K562 (cell line): ENCODE data around the gene SEC61A2. TPM values are rescaled to one million over a fixed set of nuclear protein-coding genes. Genes with fewer than 3 reads are reported as not detected.
A peak's percentile ranks its signal among the peaks of the same experiment; 100 is the strongest.

Experiments
- CREB1 ChIP-seq, 2 experiments: sonication (generic) in 1 of 2; formaldehyde crosslinking in 1 of 2; IDR thresholded peaks; 2 replicates each; pipeline versions ENCODE4 v1.6.1 to v1.8.0; 2012 to 2022; ENCODE audit warnings: inconsistent platforms in 1 of 2, mild to moderate bottlenecking in 1 of 2, missing genetic modification reagents in 1 of 2, moderate library complexity in 1 of 2
- GATAD2B ChIP-seq: fragments of 450-650 bp; IDR thresholded peaks from 2 replicates; pipeline ENCODE4 v1.6.1; 2017; ENCODE audit warnings: mild to moderate bottlenecking, borderline replicate concordance
- RFX1 ChIP-seq: fragments of 450-650 bp; IDR thresholded peaks from 2 replicates; pipeline ENCODE4 v1.6.1; 2016; ENCODE audit warnings: mild to moderate bottlenecking, moderate library complexity
- TAF7 ChIP-seq: fragments of 450-650 bp; IDR thresholded peaks from 2 replicates; pipeline ENCODE4 v1.6.1; 2016; ENCODE audit warnings: missing genetic modification characterization, missing compliant biosample characterization
- ZBTB7A ChIP-seq: IDR thresholded peaks from 2 replicates; pipeline ENCODE4 v1.6.1; 2011; ENCODE audit warnings: low read depth, mild to moderate bottlenecking, low read length, moderate library complexity, borderline replicate concordance; ENCODE audit not compliant: control insufficient read depth
- ZNF121 ChIP-seq: sonication (generic); formaldehyde crosslinking; conservative IDR thresholded peaks from 2 replicates; pipeline ENCODE4 v1.8.0; 2022; ENCODE audit warnings: missing genetic modification reagents
- ZZZ3 ChIP-seq: fragments of 450-650 bp; IDR thresholded peaks from 2 replicates; pipeline ENCODE4 v1.6.1; 2016; ENCODE audit warnings: antibody characterized with exemption, mild to moderate bottlenecking, moderate library complexity
- polyA plus RNA-seq, 8 experiments: library from polyadenylated mRNA; depleted of rRNA in 4 of 8; stranded (reverse) in 5 of 8; unstranded in 3 of 8; fragments of >200 nt; fragmentation: Nextera tagmentation in 2 of 8; fragmentation: Illumina TruSeq in 1 of 8; extraction: Ambion mirVana in 2 of 8; extraction: Trizol in 1 of 8; gene quantifications; 2 replicates each; pipeline versions ENCODE4 v1.2.1 to v1.2.3, GENCODE V29; 2011 to 2014; ENCODE audit warnings: inconsistent platforms in 1 of 8, missing spikeins in 1 of 8
- total RNA-seq, 7 experiments: library from RNA; depleted of rRNA in 6 of 7; stranded (reverse); fragments of >200 nt in 6 of 7; fragmentation: Illumina TruSeq in 2 of 7; extraction: Trizol in 2 of 7; gene quantifications; 2 replicates each; pipeline versions ENCODE4 v1.2.1 to v1.2.3, GENCODE V29; 2011 to 2021; ENCODE audit warnings: low replicate concordance in 1 of 7
- TF ChIP-seq, protein P1 (sequence below): sonication (generic); formaldehyde crosslinking; IDR thresholded peaks from 2 replicates; pipeline ENCODE4 v1.8.0; 2022; ENCODE audit warnings: missing genetic modification reagents, mild to moderate bottlenecking, borderline replicate concordance
- TF ChIP-seq, protein P2 (sequence below): fragments of 450-650 bp; IDR thresholded peaks from 2 replicates; pipeline ENCODE4 v1.6.1; 2016; ENCODE audit warnings: antibody characterized with exemption
- TF ChIP-seq, protein P3 (sequence below): fragments of 200-800 bp; sonication (Bioruptor generic); IDR thresholded peaks from 2 replicates; pipeline ENCODE4 v1.6.1; 2017; ENCODE audit warnings: missing genetic modification characterization, missing compliant biosample characterization
- TF ChIP-seq, protein P4 (sequence below): sonication (generic); formaldehyde crosslinking; IDR thresholded peaks from 2 replicates; pipeline ENCODE4 v1.5.0; 2020; ENCODE audit warnings: missing genetic modification reagents
- TF ChIP-seq, protein P5 (sequence below): fragments of 450-650 bp; formaldehyde crosslinking; IDR thresholded peaks from 2 replicates; pipeline ENCODE4 v1.4.0; 2022; ENCODE audit warnings: missing genetic modification characterization
- TF ChIP-seq, protein P6 (sequence below): fragments of 200-800 bp; sonication (Bioruptor generic); IDR thresholded peaks from 2 replicates; pipeline ENCODE4 v1.6.1; 2017; ENCODE audit warnings: missing genetic modification characterization, missing compliant biosample characterization
- TF ChIP-seq, protein P7 (sequence below): fragments of 250-450 bp; sonication (Bioruptor Pico); IDR thresholded peaks from 2 replicates; pipeline ENCODE4 v1.4.0; 2020; ENCODE audit warnings: mild to moderate bottlenecking

Gene SEC61A2
- total and polyA plus RNA-seq, 9 of the 15 experiments (the other 6 are each of a cell fraction or from before 2014, with no cell fraction given), result 1.2 to 9.7 (median 3.9) TPM

DNA sequence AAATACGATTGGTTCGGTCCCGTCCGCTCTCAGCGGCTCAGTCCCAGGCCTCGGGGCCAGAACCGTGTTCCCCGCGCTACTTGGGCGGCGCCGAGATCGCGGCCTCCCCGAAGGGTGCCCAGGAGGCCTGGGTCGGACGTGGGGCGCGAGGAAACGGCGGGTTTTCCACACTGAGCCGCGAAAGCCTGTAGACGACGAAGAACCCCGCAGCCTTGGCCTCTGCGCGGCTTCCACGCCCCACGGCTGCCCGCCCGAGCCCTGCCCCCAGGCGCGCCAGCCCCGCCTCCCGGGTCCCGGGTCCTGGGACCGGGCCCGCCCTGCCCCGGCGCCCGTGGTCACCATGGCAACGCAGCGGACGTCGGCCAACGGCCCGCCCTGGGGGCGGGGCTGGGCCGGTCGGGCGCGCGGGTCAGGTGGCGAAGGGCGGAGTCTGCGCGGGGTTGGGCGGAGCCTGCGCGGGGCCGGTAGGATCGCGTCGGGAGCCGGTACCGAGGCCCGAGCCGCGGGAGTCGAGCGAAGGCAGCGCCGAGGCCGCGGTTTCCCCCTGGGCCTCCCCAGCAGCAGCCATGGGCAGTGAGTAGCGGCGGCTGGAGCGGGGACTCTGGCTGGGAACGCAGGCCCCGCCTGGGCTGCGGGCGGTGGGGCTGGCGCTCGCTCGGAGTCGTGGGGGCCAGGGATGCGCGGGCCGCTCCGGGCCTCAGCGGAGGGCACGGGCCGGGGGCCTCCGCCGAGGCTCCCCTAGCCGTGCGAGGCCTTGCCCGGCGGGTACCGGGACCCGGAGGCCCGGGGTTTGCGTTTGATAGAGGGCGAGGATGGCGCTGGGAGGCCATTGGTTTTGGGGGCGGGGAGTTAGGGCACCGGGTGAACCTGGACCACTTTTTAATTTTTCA, at the start of gene SEC61A2 (continued):
- TF ChIP-seq, protein P1, sequence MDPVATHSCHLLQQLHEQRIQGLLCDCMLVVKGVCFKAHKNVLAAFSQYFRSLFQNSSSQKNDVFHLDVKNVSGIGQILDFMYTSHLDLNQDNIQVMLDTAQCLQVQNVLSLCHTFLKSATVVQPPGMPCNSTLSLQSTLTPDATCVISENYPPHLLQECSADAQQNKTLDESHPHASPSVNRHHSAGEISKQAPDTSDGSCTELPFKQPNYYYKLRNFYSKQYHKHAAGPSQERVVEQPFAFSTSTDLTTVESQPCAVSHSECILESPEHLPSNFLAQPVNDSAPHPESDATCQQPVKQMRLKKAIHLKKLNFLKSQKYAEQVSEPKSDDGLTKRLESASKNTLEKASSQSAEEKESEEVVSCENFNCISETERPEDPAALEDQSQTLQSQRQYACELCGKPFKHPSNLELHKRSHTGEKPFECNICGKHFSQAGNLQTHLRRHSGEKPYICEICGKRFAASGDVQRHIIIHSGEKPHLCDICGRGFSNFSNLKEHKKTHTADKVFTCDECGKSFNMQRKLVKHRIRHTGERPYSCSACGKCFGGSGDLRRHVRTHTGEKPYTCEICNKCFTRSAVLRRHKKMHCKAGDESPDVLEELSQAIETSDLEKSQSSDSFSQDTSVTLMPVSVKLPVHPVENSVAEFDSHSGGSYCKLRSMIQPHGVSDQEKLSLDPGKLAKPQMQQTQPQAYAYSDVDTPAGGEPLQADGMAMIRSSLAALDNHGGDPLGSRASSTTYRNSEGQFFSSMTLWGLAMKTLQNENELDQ (CRISPR knock-in tag), result no peak
- TF ChIP-seq GATAD2B (peak; percentile 90), CREB1 (IDR thresholded peaks at IDR 0.05) (peak; percentile 14; the same call in 1 of the 2 replicates), CREB1 (CRISPR knock-in tag; IDR thresholded peaks at IDR 0.05) (peak; percentile 42; the same call in 1 of the 2 replicates), TAF7 (tag) (0 out of 2 replicates have a peak, but pooled peaks have one; percentile 40), ZBTB7A (no peak), ZZZ3 (no peak), RFX1 (peak; percentile 78), ZNF121 (no peak; the same call in 1 of the 2 replicates)
- TF ChIP-seq, protein P2, sequence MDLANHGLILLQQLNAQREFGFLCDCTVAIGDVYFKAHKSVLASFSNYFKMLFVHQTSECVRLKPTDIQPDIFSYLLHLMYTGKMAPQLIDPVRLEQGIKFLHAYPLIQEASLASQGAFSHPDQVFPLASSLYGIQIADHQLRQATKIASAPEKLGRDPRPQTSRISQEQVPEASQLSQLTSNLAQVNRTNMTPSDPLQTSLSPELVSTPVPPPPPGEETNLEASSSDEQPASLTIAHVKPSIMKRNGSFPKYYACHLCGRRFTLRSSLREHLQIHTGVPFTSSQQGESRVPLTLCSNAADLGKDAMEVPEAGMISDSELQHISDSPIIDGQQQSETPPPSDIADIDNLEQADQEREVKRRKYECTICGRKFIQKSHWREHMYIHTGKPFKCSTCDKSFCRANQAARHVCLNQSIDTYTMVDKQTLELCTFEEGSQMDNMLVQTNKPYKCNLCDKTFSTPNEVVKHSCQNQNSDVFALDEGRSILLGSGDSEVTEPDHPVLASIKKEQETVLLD, result no peak
- TF ChIP-seq, protein P3, sequence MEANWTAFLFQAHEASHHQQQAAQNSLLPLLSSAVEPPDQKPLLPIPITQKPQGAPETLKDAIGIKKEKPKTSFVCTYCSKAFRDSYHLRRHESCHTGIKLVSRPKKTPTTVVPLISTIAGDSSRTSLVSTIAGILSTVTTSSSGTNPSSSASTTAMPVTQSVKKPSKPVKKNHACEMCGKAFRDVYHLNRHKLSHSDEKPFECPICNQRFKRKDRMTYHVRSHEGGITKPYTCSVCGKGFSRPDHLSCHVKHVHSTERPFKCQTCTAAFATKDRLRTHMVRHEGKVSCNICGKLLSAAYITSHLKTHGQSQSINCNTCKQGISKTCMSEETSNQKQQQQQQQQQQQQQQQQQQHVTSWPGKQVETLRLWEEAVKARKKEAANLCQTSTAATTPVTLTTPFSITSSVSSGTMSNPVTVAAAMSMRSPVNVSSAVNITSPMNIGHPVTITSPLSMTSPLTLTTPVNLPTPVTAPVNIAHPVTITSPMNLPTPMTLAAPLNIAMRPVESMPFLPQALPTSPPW, result peak; percentile 82
- TF ChIP-seq, protein P4, sequence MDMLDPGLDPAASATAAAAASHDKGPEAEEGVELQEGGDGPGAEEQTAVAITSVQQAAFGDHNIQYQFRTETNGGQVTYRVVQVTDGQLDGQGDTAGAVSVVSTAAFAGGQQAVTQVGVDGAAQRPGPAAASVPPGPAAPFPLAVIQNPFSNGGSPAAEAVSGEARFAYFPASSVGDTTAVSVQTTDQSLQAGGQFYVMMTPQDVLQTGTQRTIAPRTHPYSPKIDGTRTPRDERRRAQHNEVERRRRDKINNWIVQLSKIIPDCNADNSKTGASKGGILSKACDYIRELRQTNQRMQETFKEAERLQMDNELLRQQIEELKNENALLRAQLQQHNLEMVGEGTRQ (CRISPR knock-in tag), result peak; percentile 52
- TF ChIP-seq, protein P5, sequence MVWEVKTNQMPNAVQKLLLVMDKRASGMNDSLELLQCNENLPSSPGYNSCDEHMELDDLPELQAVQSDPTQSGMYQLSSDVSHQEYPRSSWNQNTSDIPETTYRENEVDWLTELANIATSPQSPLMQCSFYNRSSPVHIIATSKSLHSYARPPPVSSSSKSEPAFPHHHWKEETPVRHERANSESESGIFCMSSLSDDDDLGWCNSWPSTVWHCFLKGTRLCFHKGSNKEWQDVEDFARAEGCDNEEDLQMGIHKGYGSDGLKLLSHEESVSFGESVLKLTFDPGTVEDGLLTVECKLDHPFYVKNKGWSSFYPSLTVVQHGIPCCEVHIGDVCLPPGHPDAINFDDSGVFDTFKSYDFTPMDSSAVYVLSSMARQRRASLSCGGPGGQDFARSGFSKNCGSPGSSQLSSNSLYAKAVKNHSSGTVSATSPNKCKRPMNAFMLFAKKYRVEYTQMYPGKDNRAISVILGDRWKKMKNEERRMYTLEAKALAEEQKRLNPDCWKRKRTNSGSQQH (CRISPR knock-in tag), result no peak
- TF ChIP-seq, protein P6, sequence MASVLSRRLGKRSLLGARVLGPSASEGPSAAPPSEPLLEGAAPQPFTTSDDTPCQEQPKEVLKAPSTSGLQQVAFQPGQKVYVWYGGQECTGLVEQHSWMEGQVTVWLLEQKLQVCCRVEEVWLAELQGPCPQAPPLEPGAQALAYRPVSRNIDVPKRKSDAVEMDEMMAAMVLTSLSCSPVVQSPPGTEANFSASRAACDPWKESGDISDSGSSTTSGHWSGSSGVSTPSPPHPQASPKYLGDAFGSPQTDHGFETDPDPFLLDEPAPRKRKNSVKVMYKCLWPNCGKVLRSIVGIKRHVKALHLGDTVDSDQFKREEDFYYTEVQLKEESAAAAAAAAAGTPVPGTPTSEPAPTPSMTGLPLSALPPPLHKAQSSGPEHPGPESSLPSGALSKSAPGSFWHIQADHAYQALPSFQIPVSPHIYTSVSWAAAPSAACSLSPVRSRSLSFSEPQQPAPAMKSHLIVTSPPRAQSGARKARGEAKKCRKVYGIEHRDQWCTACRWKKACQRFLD, result 0 out of 2 replicates have a peak, but pooled peaks have one; percentile 28
- TF ChIP-seq, protein P7, sequence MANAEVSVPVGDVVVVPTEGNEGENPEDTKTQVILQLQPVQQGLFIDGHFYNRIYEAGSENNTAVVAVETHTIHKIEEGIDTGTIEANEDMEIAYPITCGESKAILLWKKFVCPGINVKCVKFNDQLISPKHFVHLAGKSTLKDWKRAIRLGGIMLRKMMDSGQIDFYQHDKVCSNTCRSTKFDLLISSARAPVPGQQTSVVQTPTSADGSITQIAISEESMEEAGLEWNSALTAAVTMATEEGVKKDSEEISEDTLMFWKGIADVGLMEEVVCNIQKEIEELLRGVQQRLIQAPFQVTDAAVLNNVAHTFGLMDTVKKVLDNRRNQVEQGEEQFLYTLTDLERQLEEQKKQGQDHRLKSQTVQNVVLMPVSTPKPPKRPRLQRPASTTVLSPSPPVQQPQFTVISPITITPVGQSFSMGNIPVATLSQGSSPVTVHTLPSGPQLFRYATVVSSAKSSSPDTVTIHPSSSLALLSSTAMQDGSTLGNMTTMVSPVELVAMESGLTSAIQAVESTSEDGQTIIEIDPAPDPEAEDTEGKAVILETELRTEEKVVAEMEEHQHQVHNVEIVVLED (CRISPR knock-in tag), result peak; percentile 13; the same call in 1 of the 2 replicates
